Calu3 (cell line): ENCODE measurements around the gene DHX57. TPM values are rescaled to one million over a fixed set of nuclear protein-coding genes. Genes with fewer than 3 reads are reported as not detected.
"Not testable (repeated sequence)": the region's sequence is repeated elsewhere in the genome, so short reads cannot be mapped to it uniquely, and the experiment has no call there.

Source experiments
- BruUV-seq: library from RNA; stranded (reverse); fragments of 400-500 nt; replicated peaks from 2 replicates; lab custom pipeline; 2021; lab: Mats Ljungman, UMichigan
- CTCF ChIA-PET: fragments of 300-600 bp; sonication (Branson Sonifier 250); formaldehyde crosslinking; loops from one replicate; lab custom pipeline; 2022; ENCODE audit warnings: antibody characterized with exemption; lab: Charles Lee
- DNase-seq: peaks from one replicate; pipeline ENCODE4 v3.0.0; 2022
- H3K27ac Mint-ChIP-seq: one replicate; pipeline ENCODE4 v1.8.0; 2022; ENCODE audit warnings: mixed read lengths; ENCODE audit not compliant: unreplicated experiment
- H3K27me3 Mint-ChIP-seq: one replicate; pipeline ENCODE4 v1.8.0; 2022; ENCODE audit warnings: mixed read lengths; ENCODE audit not compliant: unreplicated experiment
- H3K36me3 Mint-ChIP-seq: one replicate; pipeline ENCODE4 v1.8.0; 2022; ENCODE audit warnings: mild to moderate bottlenecking, moderate library complexity, mixed read lengths; ENCODE audit not compliant: insufficient read depth, unreplicated experiment
- H3K4me1 Mint-ChIP-seq: one replicate; pipeline ENCODE4 v1.8.0; 2022; ENCODE audit warnings: mild to moderate bottlenecking, low read depth, mixed read lengths; ENCODE audit not compliant: unreplicated experiment
- H3K4me3 Mint-ChIP-seq: one replicate; pipeline ENCODE4 v1.8.0; 2022; ENCODE audit warnings: mild to moderate bottlenecking, low read depth, moderate library complexity, mixed read lengths; ENCODE audit not compliant: unreplicated experiment
- H3K9me3 Mint-ChIP-seq: one replicate; pipeline ENCODE4 v1.8.0; 2022; ENCODE audit warnings: low read depth, mixed read lengths; ENCODE audit not compliant: unreplicated experiment
- CTCF ChIP-seq: fragments of 200-600 bp; IDR thresholded peaks from one replicate; pipeline ENCODE4 v1.8.0; 2022; ENCODE audit warnings: antibody characterized with exemption; ENCODE audit not compliant: unreplicated experiment
- intact Hi-C: fragments of 100-400 bp; cut with micrococcal nuclease; formaldehyde crosslinking; loops from one replicate; pipeline ENCODE4 v1.10.0; 2022; ENCODE audit not compliant: unreplicated experiment
- total RNA-seq: library from RNA; stranded (reverse); gene quantifications from 2 replicates; pipeline ENCODE4 v1.2.3, GENCODE V29; 2022

Gene DHX57
- total RNA-seq, 1 experiment from 2014 or later = 20.3 TPM

DNA sequence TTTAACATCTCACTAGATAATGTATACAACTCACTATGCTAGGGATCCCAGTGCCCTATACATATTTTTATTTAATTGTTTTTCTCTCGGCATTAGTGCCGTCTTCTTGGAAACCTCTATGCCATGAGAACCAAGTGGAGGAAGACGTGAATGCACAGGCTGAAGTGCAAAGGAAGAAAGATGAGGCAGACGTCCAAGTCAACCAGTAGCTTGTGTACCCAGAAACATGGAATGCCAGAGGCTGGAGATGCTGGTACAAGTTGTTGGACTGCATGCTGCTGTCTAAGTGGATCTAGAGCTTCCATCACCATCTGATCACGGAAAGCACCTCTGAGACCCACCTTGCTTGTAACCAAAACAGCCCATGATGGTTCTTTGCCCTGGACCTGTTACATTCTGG lies 110.2 kb downstream of the DHX57 start:
- BruUV-seq = no TSS peak
- DNase-seq = no peak
- Mint-ChIP-seq H3K4me1 (peaks cover 23% of the 10 kb centered on the region), H3K4me3 (no peak overlapping the region), H3K9me3 (no peaks in the 10 kb centered on the region), H3K27ac (no peak overlapping the region), H3K36me3 (no peaks in the 10 kb centered on the region), H3K27me3 (no peaks in the 10 kb centered on the region)
- intact Hi-C loops = no loop called here
- CTCF ChIA-PET = no interaction called here
- no peak for TF ChIP-seq CTCF

DNA sequence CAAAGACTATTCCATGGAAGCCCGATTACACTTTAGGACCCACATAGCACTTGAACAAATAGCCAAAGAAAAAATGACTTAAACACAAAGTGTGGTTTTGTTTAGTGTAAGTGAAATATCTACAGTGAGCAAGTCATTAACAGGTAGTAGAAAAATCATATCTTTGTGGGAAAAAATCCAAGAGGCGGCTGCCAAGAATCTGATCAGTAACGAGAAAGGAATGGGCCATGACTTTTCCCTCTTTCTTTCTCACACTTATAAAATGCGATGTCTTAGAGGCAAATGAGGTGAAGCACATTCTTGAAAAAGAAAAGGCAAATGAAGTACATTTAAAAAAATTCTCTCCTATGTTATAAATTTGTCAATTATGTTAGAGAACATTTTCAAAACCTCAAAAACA lies 110.6 kb downstream of the DHX57 start:
- Mint-ChIP-seq H3K4me3 (no peak overlapping the region), H3K36me3 (no peaks in the 10 kb centered on the region), H3K27ac (no peak overlapping the region), H3K9me3 (no peaks in the 10 kb centered on the region), H3K4me1 (peaks cover 23% of the 10 kb centered on the region), H3K27me3 (no peaks in the 10 kb centered on the region)
- no peak for DNase-seq
- intact Hi-C loops = no loop called here
- CTCF ChIA-PET = interaction anchor here (0.5 kb wide), 1 partner anchor 32 kb away, joined by 7 read pairs; no protein-coding TSS in a partner anchor
- no peak for TF ChIP-seq CTCF
- BruUV-seq = no TSS peak

- CTCF ChIA-PET = no interaction called here
- H3K9me3 Mint-ChIP-seq = no peaks in the 10 kb centered on the region
- H3K27me3 Mint-ChIP-seq = no peaks in the 10 kb centered on the region
- no peak overlapping the region for H3K4me3 Mint-ChIP-seq
- no peak for TF ChIP-seq CTCF
- peaks cover 23% of the 10 kb centered on the region for H3K4me1 Mint-ChIP-seq
- H3K36me3 Mint-ChIP-seq = no peaks in the 10 kb centered on the region
- intact Hi-C loops = no loop called here
- BruUV-seq = no TSS peak
- no peak overlapping the region for H3K27ac Mint-ChIP-seq
- no peak for DNase-seq
These were observed 112.0 kb downstream of the DHX57 start for GRCh38 chr2:38763728-38764127.

GRCh38 chr2:38763228-38763627 lies 112.5 kb downstream of the DHX57 start:
- no peak overlapping the region for H3K4me3 Mint-ChIP-seq
- H3K27ac Mint-ChIP-seq = no peak overlapping the region
- CTCF ChIA-PET = no interaction called here
- DNase-seq = no peak
- peaks cover 23% of the 10 kb centered on the region for H3K4me1 Mint-ChIP-seq
- no peaks in the 10 kb centered on the region for H3K27me3 Mint-ChIP-seq
- no TSS peak for BruUV-seq
- H3K9me3 Mint-ChIP-seq = no peaks in the 10 kb centered on the region
- no peaks in the 10 kb centered on the region for H3K36me3 Mint-ChIP-seq
- no peak for TF ChIP-seq CTCF
- intact Hi-C loops = no loop called here

DNA sequence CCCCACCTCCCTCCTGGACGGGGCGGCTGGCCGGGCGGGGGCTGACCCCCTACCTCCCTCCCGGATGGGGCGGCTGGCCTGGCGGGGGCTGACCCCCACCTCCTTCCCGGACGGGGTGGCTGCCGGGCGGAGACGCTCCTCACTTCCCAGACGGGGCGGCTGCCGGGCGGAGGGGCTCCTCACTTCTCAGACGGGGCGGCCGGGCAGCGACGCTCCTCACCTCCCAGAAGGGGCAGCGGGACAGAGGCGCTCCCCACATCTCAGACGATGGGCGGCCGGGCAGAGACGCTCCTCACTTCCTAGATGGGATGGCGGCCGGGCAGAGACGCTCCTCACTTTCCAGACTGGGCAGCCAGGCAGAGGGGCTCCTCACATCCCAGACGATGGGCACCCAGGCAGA lies 119.8 kb downstream of the DHX57 start:
- H3K4me3 Mint-ChIP-seq, intact Hi-C loops, CTCF ChIA-PET, DNase-seq, H3K27me3 Mint-ChIP-seq, BruUV-seq, H3K9me3 Mint-ChIP-seq, H3K27ac Mint-ChIP-seq: not testable (repeated sequence)
- Mint-ChIP-seq H3K36me3 (peaks cover 13% of the 10 kb centered on the region), H3K4me1 (peaks cover 16% of the 10 kb centered on the region)
